ENCODE data around the gene TAGLN. TPM values are rescaled to one million over a fixed set of nuclear protein-coding genes. Genes with fewer than 3 reads are reported as not detected.
A peak's percentile ranks its signal among the peaks of the same experiment; 100 is the strongest.

TAGLN gene
- total RNA-seq, 6 experiments from 2014 or later: 1,668 to 2,517 (median 1,780) TPM

DNA sequence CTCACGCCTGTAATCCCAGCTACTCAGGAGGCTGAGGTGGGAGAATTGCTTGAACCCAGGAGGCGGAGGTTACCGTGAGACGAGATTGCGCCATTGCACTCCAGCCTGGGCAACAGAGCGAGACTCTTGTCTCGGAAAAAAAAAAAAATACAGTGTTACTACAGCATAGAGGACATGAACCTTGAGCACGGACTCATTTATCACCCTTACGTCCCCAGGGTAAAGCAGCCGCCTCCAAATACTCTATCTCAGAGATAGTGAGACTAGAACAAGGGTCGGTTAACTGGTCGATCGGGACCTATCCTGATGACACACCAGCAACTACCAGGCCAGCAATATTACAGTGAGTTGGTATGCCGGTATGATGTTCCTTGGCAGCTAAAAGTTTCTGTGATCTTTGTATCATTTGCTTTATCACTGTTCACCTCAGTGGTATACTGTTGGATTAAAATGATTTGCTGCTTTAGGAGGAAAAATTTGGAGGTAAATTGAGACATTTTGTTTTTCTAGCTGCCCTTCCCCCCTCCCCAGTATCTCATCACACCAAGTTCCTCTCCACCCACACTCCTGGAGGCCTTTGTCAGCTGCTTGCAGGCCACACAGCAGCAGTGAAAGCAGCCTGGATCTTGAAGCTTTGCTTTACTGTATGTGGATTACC is 27.6 kb upstream of the TAGLN start:
- TF ChIP-seq, protein P1, sequence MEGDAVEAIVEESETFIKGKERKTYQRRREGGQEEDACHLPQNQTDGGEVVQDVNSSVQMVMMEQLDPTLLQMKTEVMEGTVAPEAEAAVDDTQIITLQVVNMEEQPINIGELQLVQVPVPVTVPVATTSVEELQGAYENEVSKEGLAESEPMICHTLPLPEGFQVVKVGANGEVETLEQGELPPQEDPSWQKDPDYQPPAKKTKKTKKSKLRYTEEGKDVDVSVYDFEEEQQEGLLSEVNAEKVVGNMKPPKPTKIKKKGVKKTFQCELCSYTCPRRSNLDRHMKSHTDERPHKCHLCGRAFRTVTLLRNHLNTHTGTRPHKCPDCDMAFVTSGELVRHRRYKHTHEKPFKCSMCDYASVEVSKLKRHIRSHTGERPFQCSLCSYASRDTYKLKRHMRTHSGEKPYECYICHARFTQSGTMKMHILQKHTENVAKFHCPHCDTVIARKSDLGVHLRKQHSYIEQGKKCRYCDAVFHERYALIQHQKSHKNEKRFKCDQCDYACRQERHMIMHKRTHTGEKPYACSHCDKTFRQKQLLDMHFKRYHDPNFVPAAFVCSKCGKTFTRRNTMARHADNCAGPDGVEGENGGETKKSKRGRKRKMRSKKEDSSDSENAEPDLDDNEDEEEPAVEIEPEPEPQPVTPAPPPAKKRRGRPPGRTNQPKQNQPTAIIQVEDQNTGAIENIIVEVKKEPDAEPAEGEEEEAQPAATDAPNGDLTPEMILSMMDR (IDR thresholded peaks at IDR 0.05): no peak
- Mint-ChIP-seq H3K27me3 (ENCODE audit: insufficient read depth) (peaks cover 8% of the 10 kb centered on the region; the same call in 1 of the 2 replicates), H3K4me3 (no peak overlapping the region), H3K9me3 (no peaks in the 10 kb centered on the region), H3K36me3 (ENCODE audit: low read depth) (peaks cover 36% of the 10 kb centered on the region), H3K4me1 (ENCODE audit: low read depth) (peaks cover 20% of the 10 kb centered on the region), H3K27ac (peak overlapping the region; percentile 25)
- DNase-seq: no peak

DNA sequence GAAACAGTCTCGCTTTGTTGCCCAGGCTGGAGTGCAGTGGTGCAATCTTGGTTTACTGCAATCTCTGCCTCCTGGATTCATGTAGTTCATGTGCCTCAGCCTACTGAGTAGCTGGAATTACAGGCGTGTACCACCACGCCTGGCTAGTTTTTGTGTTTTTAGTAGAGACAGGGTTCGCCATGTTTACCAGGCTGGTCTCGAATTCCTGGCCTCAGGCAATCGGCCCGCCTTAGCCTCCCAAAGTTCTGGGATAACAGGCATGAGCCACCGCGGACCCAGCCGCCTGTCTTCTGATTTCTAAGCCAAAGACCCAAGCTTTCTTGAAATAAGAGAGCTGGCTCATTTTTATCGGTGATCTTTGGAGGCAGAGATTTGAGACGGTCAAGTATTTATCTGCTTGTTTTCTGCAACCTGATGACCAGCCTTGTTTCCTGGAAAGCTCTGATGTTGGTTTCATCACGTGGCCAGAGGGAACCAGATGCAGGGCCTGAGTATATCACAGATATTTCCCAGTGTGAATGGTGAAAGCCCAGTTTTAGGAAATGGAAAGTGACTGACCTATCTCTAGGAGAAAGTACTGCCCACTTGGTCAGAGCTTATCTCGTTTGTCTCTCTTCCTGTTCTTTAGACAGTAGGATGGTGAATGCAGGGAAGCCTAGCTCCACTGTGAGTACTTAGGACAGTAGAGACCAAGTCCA is 26.3 kb upstream of the TAGLN start:
- Mint-ChIP-seq H3K27me3 (ENCODE audit: insufficient read depth) (peaks cover 8% of the 10 kb centered on the region; the same call in 1 of the 2 replicates), H3K36me3 (ENCODE audit: low read depth) (peaks cover 26% of the 10 kb centered on the region), H3K4me1 (ENCODE audit: low read depth) (peaks cover 18% of the 10 kb centered on the region), H3K4me3 (no peak overlapping the region), H3K9me3 (no peaks in the 10 kb centered on the region), H3K27ac (peak overlapping the region; percentile 50; the same call in 1 of the 2 replicates)
- TF ChIP-seq, protein P1 (IDR thresholded peaks at IDR 0.05): no peak
- DNase-seq: no peak

DNA sequence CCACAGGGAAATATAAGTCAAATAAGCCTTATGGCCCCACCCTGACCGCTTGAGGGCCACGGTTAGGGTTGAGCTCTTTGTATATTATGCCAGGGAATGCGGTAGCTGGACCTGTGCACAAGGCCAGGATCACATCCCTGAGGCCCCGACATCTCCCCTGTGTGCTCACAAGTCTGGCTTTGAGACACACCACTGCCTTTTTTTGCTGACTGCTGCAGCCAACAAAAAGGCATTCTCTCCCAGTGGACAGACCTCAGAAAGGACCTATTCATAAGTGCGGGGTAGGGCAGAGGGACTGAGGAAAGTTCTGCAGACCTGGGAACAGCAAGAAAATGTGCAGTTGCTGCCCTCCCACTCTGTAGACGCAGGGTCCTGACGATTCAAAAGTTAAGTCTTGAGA is 24.1 kb upstream of the TAGLN start:
- no peak overlapping the region for H3K4me3 Mint-ChIP-seq
- peaks cover 15% of the 10 kb centered on the region for H3K36me3 Mint-ChIP-seq (ENCODE audit: low read depth)
- no peaks in the 10 kb centered on the region for H3K9me3 Mint-ChIP-seq
- DNase-seq: no peak
- peaks cover 8% of the 10 kb centered on the region; the same call in 1 of the 2 replicates for H3K27me3 Mint-ChIP-seq (ENCODE audit: insufficient read depth)
- H3K27ac Mint-ChIP-seq: no peak overlapping the region
- peaks cover 34% of the 10 kb centered on the region for H3K4me1 Mint-ChIP-seq (ENCODE audit: low read depth)
- TF ChIP-seq, protein P1 (IDR thresholded peaks at IDR 0.05): no peak

DNA sequence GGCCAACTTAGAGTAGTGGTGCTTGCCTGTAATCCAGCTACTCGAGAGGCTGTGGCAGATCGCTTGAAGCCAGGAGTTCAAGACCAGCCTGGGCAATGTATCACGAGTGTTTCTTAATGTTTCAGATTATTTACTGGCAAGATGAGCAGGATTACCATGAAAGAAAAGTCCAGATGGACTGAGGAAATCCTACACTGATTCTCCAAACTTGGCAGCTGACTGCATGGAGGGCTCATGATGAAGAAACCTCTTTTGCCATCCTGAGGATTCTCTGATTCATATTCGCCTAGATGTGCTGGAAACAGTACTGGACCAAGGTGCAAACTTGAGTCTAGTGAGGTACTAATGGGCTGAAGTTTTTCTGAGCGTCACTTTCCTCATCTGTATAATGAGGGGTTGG is 23.4 kb upstream of the TAGLN start:
- DNase-seq: no peak
- TF ChIP-seq, protein P1 (IDR thresholded peaks at IDR 0.05): no peak
- Mint-ChIP-seq H3K9me3 (no peaks in the 10 kb centered on the region), H3K36me3 (ENCODE audit: low read depth) (peaks cover 13% of the 10 kb centered on the region), H3K4me3 (no peak overlapping the region), H3K27me3 (ENCODE audit: insufficient read depth) (peaks cover 8% of the 10 kb centered on the region; the same call in 1 of the 2 replicates), H3K4me1 (ENCODE audit: low read depth) (peaks cover 40% of the 10 kb centered on the region), H3K27ac (no peak overlapping the region)

DNA sequence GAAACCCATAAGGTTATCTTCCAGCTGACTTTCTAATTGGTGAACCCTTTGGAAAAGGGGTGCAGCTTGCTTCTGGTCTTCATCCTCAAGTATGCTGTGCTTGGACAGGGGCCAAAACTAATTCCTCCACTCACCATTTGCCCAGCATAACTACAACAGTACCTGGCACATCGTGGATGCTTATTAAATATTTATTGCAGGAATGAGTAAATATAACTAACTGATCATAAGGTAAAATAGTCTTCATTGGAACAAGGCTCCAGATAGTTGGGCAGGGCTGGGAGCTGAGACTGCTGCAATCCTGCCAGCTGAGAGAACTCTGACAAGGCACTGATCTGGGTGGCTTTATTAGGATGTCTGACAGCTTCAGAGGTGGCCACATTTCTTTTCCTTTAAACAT is 23.0 kb upstream of the TAGLN start:
- Mint-ChIP-seq H3K4me3 (no peak overlapping the region), H3K4me1 (ENCODE audit: low read depth) (peaks cover 44% of the 10 kb centered on the region), H3K9me3 (no peaks in the 10 kb centered on the region)

More for the DNA sequence above, 23.0 kb upstream of the TAGLN start:
- TF ChIP-seq, protein P1 (IDR thresholded peaks at IDR 0.05): no peak
- no peak for DNase-seq
- no peak overlapping the region for H3K27ac Mint-ChIP-seq
- H3K27me3 Mint-ChIP-seq (ENCODE audit: insufficient read depth): peaks cover 8% of the 10 kb centered on the region; the same call in 1 of the 2 replicates
- H3K36me3 Mint-ChIP-seq (ENCODE audit: low read depth): peaks cover 9% of the 10 kb centered on the region
